Metanephros (tissue), 1 donor: Measurements from ENCODE around the gene TYMS. TPM values are rescaled to one million over a fixed set of nuclear protein-coding genes. Genes with fewer than 3 reads are reported as not detected.

Experiments used
- total RNA-seq: library from RNA; depleted of rRNA; stranded (reverse); fragments of >200 nt; gene quantifications from one replicate; pipeline ENCODE4 v1.2.3, GENCODE V29; 2014

The TYMS gene
- 42.2 TPM for total RNA-seq

DNA sequence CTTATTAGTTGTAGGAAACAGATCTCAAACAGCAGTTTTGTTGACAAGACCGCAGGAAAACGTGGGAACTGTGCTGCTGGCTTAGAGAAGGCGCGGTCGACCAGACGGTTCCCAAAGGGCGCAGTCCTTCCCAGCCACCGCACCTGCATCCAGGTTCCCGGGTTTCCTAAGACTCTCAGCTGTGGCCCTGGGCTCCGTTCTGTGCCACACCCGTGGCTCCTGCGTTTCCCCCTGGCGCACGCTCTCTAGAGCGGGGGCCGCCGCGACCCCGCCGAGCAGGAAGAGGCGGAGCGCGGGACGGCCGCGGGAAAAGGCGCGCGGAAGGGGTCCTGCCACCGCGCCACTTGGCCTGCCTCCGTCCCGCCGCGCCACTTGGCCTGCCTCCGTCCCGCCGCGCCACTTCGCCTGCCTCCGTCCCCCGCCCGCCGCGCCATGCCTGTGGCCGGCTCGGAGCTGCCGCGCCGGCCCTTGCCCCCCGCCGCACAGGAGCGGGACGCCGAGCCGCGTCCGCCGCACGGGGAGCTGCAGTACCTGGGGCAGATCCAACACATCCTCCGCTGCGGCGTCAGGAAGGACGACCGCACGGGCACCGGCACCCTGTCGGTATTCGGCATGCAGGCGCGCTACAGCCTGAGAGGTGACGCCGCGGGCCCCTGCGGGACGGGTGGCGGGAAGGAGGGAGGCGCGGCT is at the start of gene TYMS:
Gene TYMS, plus strand, starts transcription at position 343 of the 690 bp plus-strand sequence. Its CDS starts 90 bp downstream, at position 433.

DNA sequence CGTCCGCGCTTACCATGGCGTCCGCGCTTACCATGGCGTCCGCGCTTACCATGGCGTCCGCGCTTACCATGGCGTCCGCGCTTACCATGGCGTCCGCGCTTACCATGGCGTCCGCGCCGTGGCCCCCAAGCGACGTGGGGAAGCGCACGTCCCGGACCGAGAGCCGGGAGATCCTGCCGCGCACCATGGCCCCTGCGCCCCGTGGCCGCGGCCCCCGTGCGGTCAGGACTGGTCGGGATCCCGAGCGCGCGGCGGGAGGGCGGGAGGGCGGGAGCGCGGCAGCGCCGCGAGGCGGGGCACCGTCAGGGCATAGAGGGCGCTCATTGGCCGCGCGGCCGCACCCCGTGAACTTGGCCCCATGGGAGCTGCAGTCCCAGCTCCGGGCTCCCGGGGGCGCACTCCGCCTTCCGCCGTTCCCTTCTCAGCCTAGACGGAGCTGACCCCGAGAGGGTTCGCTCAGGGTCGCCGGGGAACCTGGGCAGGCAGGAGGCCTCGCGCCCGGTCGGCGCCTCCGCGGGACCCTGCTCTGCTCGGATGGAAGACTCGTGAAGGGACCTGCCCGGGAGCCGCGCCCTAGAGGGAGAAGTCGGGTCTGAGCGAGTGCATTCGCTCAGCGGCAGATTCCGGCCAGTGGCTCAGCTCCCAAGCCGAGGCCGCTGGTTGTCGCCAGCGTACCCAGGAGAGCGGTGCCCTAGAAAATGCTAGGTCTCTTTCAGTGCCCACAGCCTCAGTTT is 55.1 kb downstream of the TYMS start, which contains the start of gene ENOSF1:
Gene ENOSF1, minus strand, starts transcription at position 230 of the 734 bp plus-strand sequence. Its CDS starts 43 bp downstream, at position 187.

Other genes starting within 250 kb of the TYMS start
- gene COLEC12, start 157.0 kb upstream of the TYMS start, total RNA-seq, result 31.6 TPM
- gene CETN1, start 77.3 kb upstream of the TYMS start, total RNA-seq, result not detected
- 7.8 TPM for gene CLUL1, start 60.7 kb upstream of the TYMS start, total RNA-seq
- 78.3 TPM for gene ENOSF1, start 55.0 kb downstream of the TYMS start, total RNA-seq
- gene YES1, start 154.6 kb downstream of the TYMS start, total RNA-seq, result 41.1 TPM
- gene ADCYAP1, start 247.2 kb downstream of the TYMS start, total RNA-seq, result 0.99 TPM